Neutrophil (primary cell): ENCODE results near the gene HPS3.
"Not testable (repeated sequence)": the region's sequence is repeated elsewhere in the genome, so short reads cannot be mapped to it uniquely, and the experiment has no call there.

Experiments
- H3K27ac ChIP-seq: fragments of 200-600 bp; sonication (generic); 2 replicates; pipeline ENCODE4 v1.5.1; 2016; ENCODE audit warnings: mild to moderate bottlenecking, moderate library complexity
- H3K27me3 ChIP-seq: fragments of 200-600 bp; sonication (generic); 2 replicates; pipeline ENCODE4 v1.6.0; 2016; ENCODE audit warnings: mild to moderate bottlenecking
- H3K36me3 ChIP-seq: fragments of 200-600 bp; sonication (generic); 2 replicates; pipeline ENCODE4 v1.5.1; 2017
- H3K4me1 ChIP-seq, 2 experiments: fragments of 200-600 bp in 1 of 2; sonication (generic) in 1 of 2; 1 replicate in 1 of 2; 2 replicates in 1 of 2; pipeline versions ENCODE4 v1.5.1 to v1.6.1; 2013 to 2016; ENCODE audit warnings: low read depth in 1 of 2, low read length in 1 of 2, mild to moderate bottlenecking in 1 of 2, moderate library complexity in 1 of 2; ENCODE audit not compliant: control insufficient read depth in 1 of 2, insufficient read depth in 1 of 2
- H3K4me3 ChIP-seq, 2 experiments: fragments of 200-600 bp in 1 of 2; sonication (generic) in 1 of 2; 1 replicate in 1 of 2; 2 replicates in 1 of 2; pipeline ENCODE4 v1.5.1; 2013 to 2016; ENCODE audit warnings: low read depth in 1 of 2, low read length in 1 of 2, mild to moderate bottlenecking in 1 of 2, moderate library complexity in 1 of 2
- H3K9me3 ChIP-seq: fragments of 200-600 bp; sonication (generic); 2 replicates; pipeline ENCODE4 v1.5.1; 2016
- TF ChIP-seq, protein P1 (sequence below): fragments of 200-600 bp; sonication (generic); IDR thresholded peaks from 2 replicates; pipeline ENCODE4 v1.5.1; 2016; ENCODE audit warnings: antibody characterized with exemption

HPS3 gene

DNA sequence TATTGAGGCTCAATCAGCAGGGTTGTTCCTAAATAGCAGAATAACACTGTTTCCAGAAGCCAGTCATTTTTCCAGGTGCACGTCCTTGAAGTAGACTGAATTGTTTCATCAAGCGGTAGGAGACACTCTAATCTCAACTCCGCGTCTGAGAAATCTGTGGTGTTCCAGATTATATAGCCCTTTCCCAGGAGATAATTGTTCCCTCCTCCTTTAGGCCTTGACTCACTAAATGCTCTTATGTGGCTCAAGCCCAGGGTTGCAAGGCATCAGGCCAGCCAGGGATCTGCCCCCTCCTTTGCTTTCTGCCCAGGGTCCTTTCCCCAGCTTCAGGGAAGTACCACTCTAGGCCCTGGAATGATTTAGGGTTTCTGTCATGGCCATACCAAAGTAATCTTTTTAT is 37.5 kb upstream of the HPS3 start:
- Histone ChIP-seq H3K4me3 (no peak overlapping the region), H3K4me1 (no peaks in the 10 kb centered on the region), H3K36me3 (no peaks in the 10 kb centered on the region), H3K27ac (no peak overlapping the region), H3K9me3 (no peaks in the 10 kb centered on the region), H3K27me3 (no peaks in the 10 kb centered on the region)
- TF ChIP-seq, protein P1, sequence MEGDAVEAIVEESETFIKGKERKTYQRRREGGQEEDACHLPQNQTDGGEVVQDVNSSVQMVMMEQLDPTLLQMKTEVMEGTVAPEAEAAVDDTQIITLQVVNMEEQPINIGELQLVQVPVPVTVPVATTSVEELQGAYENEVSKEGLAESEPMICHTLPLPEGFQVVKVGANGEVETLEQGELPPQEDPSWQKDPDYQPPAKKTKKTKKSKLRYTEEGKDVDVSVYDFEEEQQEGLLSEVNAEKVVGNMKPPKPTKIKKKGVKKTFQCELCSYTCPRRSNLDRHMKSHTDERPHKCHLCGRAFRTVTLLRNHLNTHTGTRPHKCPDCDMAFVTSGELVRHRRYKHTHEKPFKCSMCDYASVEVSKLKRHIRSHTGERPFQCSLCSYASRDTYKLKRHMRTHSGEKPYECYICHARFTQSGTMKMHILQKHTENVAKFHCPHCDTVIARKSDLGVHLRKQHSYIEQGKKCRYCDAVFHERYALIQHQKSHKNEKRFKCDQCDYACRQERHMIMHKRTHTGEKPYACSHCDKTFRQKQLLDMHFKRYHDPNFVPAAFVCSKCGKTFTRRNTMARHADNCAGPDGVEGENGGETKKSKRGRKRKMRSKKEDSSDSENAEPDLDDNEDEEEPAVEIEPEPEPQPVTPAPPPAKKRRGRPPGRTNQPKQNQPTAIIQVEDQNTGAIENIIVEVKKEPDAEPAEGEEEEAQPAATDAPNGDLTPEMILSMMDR = no peak

DNA sequence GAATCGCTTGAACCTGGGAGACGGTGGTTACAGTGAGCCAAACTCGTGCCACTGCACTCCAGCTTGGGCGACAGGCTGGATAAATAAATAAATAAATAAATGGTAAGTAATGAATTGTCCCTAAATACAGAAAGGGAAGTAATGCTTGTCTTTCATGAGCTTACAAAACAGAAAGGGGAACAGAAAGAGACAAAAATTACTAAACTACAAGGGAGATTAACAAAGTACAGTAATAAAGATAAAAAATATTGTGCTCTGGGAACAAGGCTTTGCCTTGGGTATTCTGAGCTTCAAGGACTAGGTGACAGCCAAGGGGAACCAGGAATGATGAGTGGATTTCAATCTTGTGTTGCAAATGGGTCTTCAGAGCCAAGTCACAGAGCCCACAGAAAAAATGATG is 34.0 kb upstream of the HPS3 start:
- no peaks in the 10 kb centered on the region for H3K9me3 ChIP-seq

DNA sequence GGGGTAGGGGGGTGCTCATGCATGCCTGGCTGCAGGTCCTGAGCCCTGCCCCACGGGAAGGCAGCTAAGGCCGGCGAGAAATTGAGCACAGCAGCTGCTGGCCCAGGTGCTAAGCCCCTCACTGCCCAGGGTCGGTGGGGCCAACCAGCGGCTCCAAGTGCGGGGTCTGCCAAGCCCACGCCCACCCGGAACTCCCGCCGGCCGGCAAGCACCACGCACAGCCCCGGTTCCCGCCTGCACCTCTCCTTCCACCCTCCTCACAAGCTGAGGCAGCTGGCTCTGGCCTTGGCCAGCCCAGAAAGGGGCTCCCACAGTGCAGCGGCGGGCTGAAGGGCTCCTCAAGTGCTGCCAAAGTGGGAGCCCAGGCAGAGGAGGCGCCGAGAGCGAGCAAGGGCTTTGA is 31.5 kb upstream of the HPS3 start:
- not testable (repeated sequence) for H3K36me3 ChIP-seq, H3K9me3 ChIP-seq, H3K4me3 ChIP-seq, H3K4me1 ChIP-seq, H3K27ac ChIP-seq, H3K27me3 ChIP-seq

More for the DNA sequence above, 34.0 kb upstream of the HPS3 start:
- Histone ChIP-seq H3K4me3 (no peak overlapping the region), H3K27me3 (no peaks in the 10 kb centered on the region), H3K4me1 (no peaks in the 10 kb centered on the region), H3K27ac (no peak overlapping the region), H3K36me3 (no peaks in the 10 kb centered on the region)
- TF ChIP-seq, protein P1 = no peak

DNA sequence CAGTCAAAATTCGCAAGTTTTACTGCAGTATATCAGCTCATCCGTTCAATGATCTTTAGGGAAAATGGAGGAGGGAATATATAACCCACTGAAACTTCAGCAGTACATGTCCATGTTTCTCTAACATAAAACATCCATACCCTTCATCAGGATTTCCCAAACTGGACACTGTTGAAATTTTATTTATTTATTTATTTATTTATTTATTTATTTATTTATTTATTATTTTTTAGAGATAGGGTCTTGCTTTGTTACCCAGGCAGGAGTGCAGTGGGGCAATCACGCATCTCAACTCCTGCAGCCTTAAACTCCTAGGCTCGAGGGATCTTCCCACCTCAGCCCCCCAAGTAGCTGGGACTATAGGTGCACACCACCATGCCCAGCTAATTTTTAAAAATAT is 28.3 kb upstream of the HPS3 start:
- Histone ChIP-seq H3K4me1 (no peaks in the 10 kb centered on the region), H3K27ac (no peak overlapping the region), H3K36me3 (no peaks in the 10 kb centered on the region), H3K4me3 (no peak overlapping the region), H3K27me3 (no peaks in the 10 kb centered on the region), H3K9me3 (no peaks in the 10 kb centered on the region)
- TF ChIP-seq, protein P1 = no peak

DNA sequence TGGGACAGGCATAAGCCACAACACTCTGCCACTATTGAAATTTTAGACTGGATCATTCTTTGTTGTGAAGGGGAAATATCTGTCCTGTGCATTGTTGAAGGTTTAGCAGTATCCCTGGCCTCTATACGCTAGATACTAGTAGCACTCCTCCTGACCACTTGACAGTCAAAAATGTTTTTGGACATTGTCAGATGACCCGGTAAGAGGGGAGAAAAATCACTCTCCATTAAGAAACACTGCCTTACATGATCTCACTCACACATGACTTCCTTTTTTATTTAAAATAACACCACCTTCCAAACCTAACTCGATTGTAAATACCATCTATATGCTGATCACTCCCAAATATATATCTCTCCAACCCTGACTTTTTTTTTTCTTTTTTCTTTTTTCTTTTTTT is 27.8 kb upstream of the HPS3 start:
- TF ChIP-seq, protein P1 = no peak
- Histone ChIP-seq H3K4me3 (no peak overlapping the region), H3K27ac (no peak overlapping the region), H3K9me3 (no peaks in the 10 kb centered on the region), H3K4me1 (no peaks in the 10 kb centered on the region), H3K27me3 (no peaks in the 10 kb centered on the region), H3K36me3 (no peaks in the 10 kb centered on the region)

DNA sequence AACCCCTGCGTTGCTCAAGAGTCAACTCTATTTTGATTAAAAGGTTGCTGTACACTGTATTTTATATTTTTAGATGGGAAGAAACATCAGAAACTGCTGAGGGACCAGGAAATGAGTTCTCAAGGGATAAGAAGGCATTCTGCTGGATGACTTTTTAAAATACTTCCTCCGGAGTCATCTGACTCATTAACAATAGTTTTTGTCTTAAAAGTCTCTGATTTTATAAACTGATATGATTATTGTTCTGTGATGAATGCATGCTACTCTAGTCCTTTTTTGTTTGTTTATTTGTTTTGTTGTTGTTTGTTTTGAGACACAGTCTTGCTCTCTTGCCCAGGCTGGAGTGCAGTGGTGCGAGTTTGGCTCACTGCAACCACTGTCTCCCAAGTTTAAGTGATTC is 25.0 kb upstream of the HPS3 start:
- H3K4me1 ChIP-seq = no peaks in the 10 kb centered on the region
- TF ChIP-seq, protein P1 = no peak
- H3K4me3 ChIP-seq = no peak overlapping the region
- H3K27me3 ChIP-seq = no peaks in the 10 kb centered on the region
- no peaks in the 10 kb centered on the region for H3K36me3 ChIP-seq
- H3K27ac ChIP-seq = no peak overlapping the region
- no peaks in the 10 kb centered on the region for H3K9me3 ChIP-seq
